Gastroesophageal sphincter (tissue), 4 donors: ENCODE results near the gene SRP68. TPM values are rescaled to one million over a fixed set of nuclear protein-coding genes. Genes with fewer than 3 reads are reported as not detected.
"Not testable (repeated sequence)": the region's sequence is repeated elsewhere in the genome, so short reads cannot be mapped to it uniquely, and the experiment has no call there.

ENCODE experiments used
- ATAC-seq: fragments of 150-250 bp; one replicate; pipeline ENCODE4 v1.9.1; 2016; ENCODE audit warnings: mild to moderate bottlenecking, moderate library complexity
- H3K27ac ChIP-seq, 4 donors: fragments of 200-600 bp; sonication (generic) in 3 of 4; 1 replicate in 3 of 4; 2 replicates in 1 of 4; pipeline ENCODE4 v1.5.1; 2016 to 2019
- H3K27me3 ChIP-seq: fragments of 200-600 bp; sonication (generic); one replicate; pipeline ENCODE4 v1.5.1; 2019
- H3K36me3 ChIP-seq, 2 donors: fragments of 200-600 bp; sonication (generic); one replicate each; pipeline ENCODE4 v1.5.1; 2019; ENCODE audit warnings: control low read depth in 1 of 2
- H3K4me1 ChIP-seq, 3 donors: fragments of 200-600 bp; sonication (generic); 1 replicate in 2 of 3; 2 replicates in 1 of 3; pipeline ENCODE4 v1.5.1; 2016 to 2019; ENCODE audit warnings: control low read depth in 2 of 3
- H3K4me3 ChIP-seq, 2 donors: fragments of 200-600 bp; sonication (generic); one replicate each; pipeline ENCODE4 v1.5.1; 2019; ENCODE audit warnings: mild to moderate bottlenecking in 1 of 2, moderate library complexity in 1 of 2
- H3K9me3 ChIP-seq, 3 donors: fragments of 200-600 bp; sonication (generic); one replicate each; pipeline ENCODE4 v1.5.1; 2017 to 2019; ENCODE audit warnings: control low read depth in 2 of 3
- CTCF ChIP-seq, 4 experiments: fragments of 200-600 bp in 2 of 4; fragments of 450-650 bp in 2 of 4; sonication (generic) in 1 of 4; IDR thresholded peaks; one replicate each; pipeline ENCODE4 v1.5.1; 2017 to 2019; ENCODE audit warnings: antibody characterized with exemption in 4 of 4, mild to moderate bottlenecking in 2 of 4, moderate library complexity in 2 of 4
- EP300 ChIP-seq: sonication (generic); formaldehyde crosslinking; IDR thresholded peaks from one replicate; pipeline ENCODE4 v1.6.1; 2017; ENCODE audit warnings: antibody characterized with exemption, mild to moderate bottlenecking
- POLR2A ChIP-seq, 2 donors: fragments of 450-650 bp; IDR thresholded peaks; one replicate each; pipeline ENCODE4 v1.6.1; 2017; ENCODE audit warnings: antibody characterized with exemption in 2 of 2, mild to moderate bottlenecking in 2 of 2, moderate library complexity in 1 of 2
- POLR2AphosphoS5 ChIP-seq: sonication (generic); formaldehyde crosslinking; IDR thresholded peaks from one replicate; pipeline ENCODE4 v1.6.1; 2017; ENCODE audit warnings: antibody characterized with exemption
- WGBS, 2 donors: methylation state at CpG; one replicate each; pipeline ENCODE4 v1.1.5; 2018; ENCODE audit warnings: low coverage in 1 of 2; 5-methylcytosine and 5-hydroxymethylcytosine counted together
- total RNA-seq, 4 donors: library from RNA; depleted of rRNA; stranded (reverse); fragments of >200 nt; gene quantifications; one replicate each; pipeline ENCODE4 v1.1.0, GENCODE V29; 2016

Gene SRP68
- total RNA-seq, 4 donors from 2014 or later = 43.0 to 63.8 (median 48.7) TPM

DNA sequence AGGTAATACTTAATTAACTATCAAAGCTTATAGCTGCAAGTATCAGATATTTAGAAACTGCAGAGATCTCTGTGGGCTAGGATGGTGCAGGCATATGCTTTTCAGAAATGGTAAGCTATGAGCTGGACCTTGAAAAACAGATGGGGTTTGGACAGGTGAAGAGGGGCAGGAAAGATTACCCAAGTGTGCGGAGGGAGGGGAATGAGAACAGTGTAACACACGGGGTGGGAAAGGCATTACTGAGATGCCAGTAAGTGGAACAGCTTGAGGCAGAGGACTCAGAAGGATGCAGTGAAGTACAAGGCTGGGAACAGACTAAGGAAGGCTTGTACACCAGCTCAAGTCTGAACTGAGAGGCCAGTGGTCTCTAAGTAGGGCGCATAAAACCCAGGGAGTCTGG, 23.1 kb downstream of the SRP68 start:
- no peaks in the 10 kb centered on the region for H3K4me1 ChIP-seq
- 84% methylated on average over 3 of the region's 3 CpGs; no CpG with 5 or more reads in 1 of the 2 donors for WGBS, 2 donors
- TF ChIP-seq CTCF (IDR thresholded peaks at IDR 0.05) (no peak), POLR2AphosphoS5 (no peak), POLR2A (IDR thresholded peaks at IDR 0.05) (no peak), EP300 (no peak)
- peaks cover 0 to 100% of the 10 kb centered on the region in 2 donors for H3K36me3 ChIP-seq
- H3K4me3 ChIP-seq = no peak overlapping the region
- no peak overlapping the region for H3K27ac ChIP-seq
- ATAC-seq = no peak
- H3K27me3 ChIP-seq = no peaks in the 10 kb centered on the region
- H3K9me3 ChIP-seq = no peaks in the 10 kb centered on the region

DNA sequence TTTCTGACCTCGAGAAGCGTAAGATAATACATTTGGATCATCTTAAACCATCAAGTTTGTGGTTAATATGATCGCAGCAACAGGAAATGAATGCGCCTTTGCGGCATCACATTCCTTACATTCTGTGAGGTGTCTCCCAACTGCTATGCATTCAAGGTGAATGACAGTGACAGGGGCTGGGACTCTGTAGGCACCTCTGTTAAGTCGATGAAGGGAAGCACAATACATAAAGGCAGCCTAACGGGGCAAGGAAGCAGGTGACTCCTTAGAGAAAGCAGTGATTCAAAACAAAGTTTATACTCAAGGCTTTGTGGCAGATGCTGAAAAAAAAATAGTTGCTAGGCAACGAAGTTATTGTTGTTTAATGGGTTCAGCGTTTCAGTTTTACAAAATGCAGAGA, 23.6 kb downstream of the SRP68 start:
- Histone ChIP-seq H3K4me3 (no peak overlapping the region), H3K4me1 (no peaks in the 10 kb centered on the region), H3K27me3 (no peaks in the 10 kb centered on the region), H3K36me3 (peaks cover 0 to 100% of the 10 kb centered on the region in 2 donors), H3K27ac (no peak overlapping the region), H3K9me3 (no peaks in the 10 kb centered on the region)
- ATAC-seq = no peak
- TF ChIP-seq POLR2AphosphoS5 (no peak), EP300 (no peak), POLR2A (IDR thresholded peaks at IDR 0.05) (no peak), CTCF (IDR thresholded peaks at IDR 0.05) (no peak)
- WGBS, 2 donors = 55 to 78% methylated on average over 2 to 9 of the region's 9 CpGs

- Histone ChIP-seq H3K36me3 (peaks cover 0 to 100% of the 10 kb centered on the region in 2 donors), H3K4me1 (no peaks in the 10 kb centered on the region), H3K9me3 (no peaks in the 10 kb centered on the region), H3K27ac (no peak overlapping the region), H3K4me3 (no peak overlapping the region), H3K27me3 (no peaks in the 10 kb centered on the region)
- 60 to 67% methylated on average over 2 to 9 of the region's 9 CpGs for WGBS, 2 donors
- ATAC-seq = no peak
- TF ChIP-seq CTCF (IDR thresholded peaks at IDR 0.05) = no peak
- TF ChIP-seq POLR2AphosphoS5 = no peak
- TF ChIP-seq POLR2A (IDR thresholded peaks at IDR 0.05) = no peak
- no peak for TF ChIP-seq EP300
These were observed 24.2 kb downstream of the SRP68 start for GRCh38 chr17:76048025-76048605.

DNA sequence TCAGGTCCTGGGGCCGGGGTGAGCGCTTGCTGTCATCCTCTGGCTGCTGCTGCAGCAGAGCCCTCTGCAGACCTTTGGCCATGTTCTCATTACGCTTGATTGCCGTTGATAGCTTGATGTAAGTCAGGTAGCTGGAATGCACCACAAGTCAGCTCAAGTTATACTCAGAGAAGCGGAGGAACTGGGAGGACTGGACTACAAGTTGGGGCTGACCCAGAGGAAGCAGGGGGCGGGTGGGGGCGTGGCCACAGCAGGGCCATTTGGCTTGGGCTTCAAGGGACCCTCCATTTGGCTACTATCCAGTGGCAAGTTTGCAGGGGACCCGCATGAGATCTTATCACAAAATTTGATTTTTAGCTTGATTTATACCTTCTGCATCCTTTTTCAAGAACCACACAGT, 26.3 kb downstream of the SRP68 start:
- no peak for TF ChIP-seq CTCF (IDR thresholded peaks at IDR 0.05)
- TF ChIP-seq POLR2AphosphoS5 = no peak
- TF ChIP-seq POLR2A (IDR thresholded peaks at IDR 0.05) = no peak
- no peak for TF ChIP-seq EP300
- Histone ChIP-seq H3K9me3 (no peaks in the 10 kb centered on the region), H3K4me3 (no peak overlapping the region), H3K36me3 (peaks cover 3 to 100% of the 10 kb centered on the region in 2 donors), H3K4me1 (no peaks in the 10 kb centered on the region), H3K27ac (no peak overlapping the region), H3K27me3 (no peaks in the 10 kb centered on the region)
- no peak for ATAC-seq
- WGBS, 2 donors = 57 to 86% methylated on average over 1 to 6 of the region's 8 CpGs

- peaks cover 3 to 100% of the 10 kb centered on the region in 2 donors for H3K36me3 ChIP-seq
- not testable (repeated sequence) for ATAC-seq, H3K4me3 ChIP-seq, H3K9me3 ChIP-seq, H3K4me1 ChIP-seq, H3K27me3 ChIP-seq, H3K27ac ChIP-seq
- WGBS, 2 donors = 88 to 100% methylated on average over 1 to 7 of the region's 11 CpGs
These were observed 27.8 kb downstream of the SRP68 start for GRCh38 chr17:76044475-76045007.

DNA sequence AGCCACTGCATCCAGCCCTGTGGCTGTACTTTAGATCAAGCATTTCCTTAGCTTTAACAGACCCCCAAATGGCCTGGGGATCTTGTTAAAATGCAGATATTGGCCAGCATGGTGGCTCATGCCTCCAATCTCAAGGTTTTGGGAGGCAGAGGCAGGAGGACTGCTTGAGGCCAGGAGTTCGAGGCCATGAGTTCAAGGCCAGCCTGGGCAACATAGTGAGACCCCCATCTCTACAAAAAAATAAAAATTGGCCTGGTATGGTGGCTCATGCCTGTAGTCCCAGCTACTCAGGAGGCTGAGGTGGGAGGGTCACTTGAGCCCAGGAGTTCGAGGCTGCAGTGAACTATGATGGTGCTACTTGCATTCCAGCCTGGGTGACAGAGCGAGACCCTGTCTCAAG, 29.4 kb downstream of the SRP68 start:
- WGBS, 2 donors = 100% methylated on average over 1 to 2 of the region's 3 CpGs
- not testable (repeated sequence) for ATAC-seq, H3K9me3 ChIP-seq, H3K27ac ChIP-seq, H3K4me3 ChIP-seq, H3K4me1 ChIP-seq, H3K27me3 ChIP-seq
- peaks cover 3 to 100% of the 10 kb centered on the region in 2 donors for H3K36me3 ChIP-seq
